Hepatic stellate cell (primary cell): Measurements from ENCODE around the gene CFAP74.
A peak's percentile ranks its signal among the peaks of the same experiment; 100 is the strongest.

ENCODE experiments used
- DNase-seq: peaks from one replicate; pipeline ENCODE4 v3.0.0; 2011; ENCODE audit warnings: low spot score

Gene CFAP74

GRCh38 chr1:1967879-1968278, 35.7 kb downstream of the CFAP74 start:
- no peak for DNase-seq

- no peak for DNase-seq
These were observed 36.4 kb downstream of the CFAP74 start for GRCh38 chr1:1967151-1967550.

- DNase-seq: no peak
These were observed 37.4 kb downstream of the CFAP74 start for GRCh38 chr1:1966071-1966740.

GRCh38 chr1:1965546-1965945, 38.0 kb downstream of the CFAP74 start:
- no peak for DNase-seq

- no peak for DNase-seq
These were observed 38.8 kb downstream of the CFAP74 start for GRCh38 chr1:1964811-1965210.

GRCh38 chr1:1963570-1963969, 40.0 kb downstream of the CFAP74 start:
- DNase-seq: no peak

- DNase-seq: no peak
These were observed 40.8 kb downstream of the CFAP74 start for GRCh38 chr1:1962752-1963151.

- DNase-seq: no peak
These were observed 42.9 kb downstream of the CFAP74 start for GRCh38 chr1:1960480-1961196.

- peak; percentile 80 for DNase-seq
These were observed 43.6 kb downstream of the CFAP74 start for GRCh38 chr1:1959840-1960479.

GRCh38 chr1:1959459-1959839, 44.1 kb downstream of the CFAP74 start:
- no peak for DNase-seq

GRCh38 chr1:1958071-1958541, 45.5 kb downstream of the CFAP74 start:
- no peak for DNase-seq

GRCh38 chr1:1957533-1957961, 46.0 kb downstream of the CFAP74 start:
- DNase-seq: no peak

GRCh38 chr1:1956586-1957532, 46.7 kb downstream of the CFAP74 start:
- DNase-seq: no peak

- no peak for DNase-seq
These were observed 47.5 kb downstream of the CFAP74 start for GRCh38 chr1:1956101-1956500.

GRCh38 chr1:1955621-1956094, 47.9 kb downstream of the CFAP74 start:
- DNase-seq: no peak

GRCh38 chr1:1954831-1955441, 48.6 kb downstream of the CFAP74 start:
- no peak for DNase-seq

- DNase-seq: no peak
These were observed 49.6 kb downstream of the CFAP74 start for GRCh38 chr1:1954015-1954414.

- no peak for DNase-seq
These were observed 52.6 kb downstream of the CFAP74 start for GRCh38 chr1:1950940-1951339.

- no peak for DNase-seq
These were observed 54.8 kb downstream of the CFAP74 start for GRCh38 chr1:1948783-1949182.

GRCh38 chr1:1947493-1947892, 56.1 kb downstream of the CFAP74 start:
- DNase-seq: no peak

- DNase-seq: no peak
These were observed 57.0 kb downstream of the CFAP74 start for GRCh38 chr1:1946540-1946939.
